ENCODE results near the gene BRI3. TPM values are rescaled to one million over a fixed set of nuclear protein-coding genes. Genes with fewer than 3 reads are reported as not detected.
"Not testable (repeated sequence)": the region's sequence is repeated elsewhere in the genome, so short reads cannot be mapped to it uniquely, and the experiment has no call there.

The BRI3 gene
- total and polyA plus RNA-seq, 2 experiments from 2014 or later, result 73.3 to 195 TPM

DNA sequence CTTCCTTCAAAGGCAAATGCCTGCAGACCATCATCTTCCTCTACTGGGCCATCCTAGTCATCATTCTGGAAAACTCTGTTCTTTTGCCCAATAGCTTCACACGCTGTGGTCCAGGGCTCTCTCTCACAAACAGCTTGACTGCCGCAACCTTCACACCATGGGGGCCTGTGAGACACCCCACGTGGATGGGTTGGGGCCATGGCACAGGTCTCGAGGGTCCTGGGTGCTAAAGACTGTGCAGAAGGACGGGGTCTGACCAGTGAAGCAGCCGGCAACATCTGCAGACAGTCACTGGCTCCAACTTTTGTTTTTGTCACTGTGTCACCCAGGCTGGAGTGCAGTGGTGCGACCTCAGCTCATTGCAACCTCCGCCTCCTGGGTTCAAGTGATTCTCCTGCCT is 28.1 kb downstream of the BRI3 start:
- Histone ChIP-seq H3K79me2 (ENCODE audit: insufficient read depth) (no peaks in the 10 kb centered on the region), H3K27ac (no peak overlapping the region), H3F3A (ENCODE audit: insufficient read depth) (no peaks in the 10 kb centered on the region), H3K4me2 (ENCODE audit: unreplicated experiment) (no peak overlapping the region), H3K4me3 (no peak overlapping the region), H4K20me1 (ENCODE audit: insufficient read depth) (no peaks in the 10 kb centered on the region), H3K9me3 (ENCODE audit: low read depth) (no peaks in the 10 kb centered on the region), H3K9me2 (ENCODE audit: insufficient read depth) (no peaks in the 10 kb centered on the region), H3K27me3 (replicated peaks; ENCODE audit: insufficient read depth) (no peaks in the 10 kb centered on the region), H3K4me1 (ENCODE audit: insufficient read depth) (no peaks in the 10 kb centered on the region), H2AFZ (no peak overlapping the region), H3K9ac (no peak overlapping the region), H3K36me3 (ENCODE audit: low read depth) (peaks cover 6% of the 10 kb centered on the region; the same call in 1 of the 2 replicates)
- WGBS, 2 experiments (ENCODE audit: low coverage in 1 of 2, low lambda C conversion rate in 2 of 2, missing lambda C conversion rate in 2 of 2), result 93 to 95% methylated on average over 8 of the region's 8 CpGs
- TF ChIP-seq EZH2 (IDR thresholded peaks at IDR 0.05; ENCODE audit: insufficient read depth, poor library complexity, severe bottlenecking), result no peak
- no peak for TF ChIP-seq EZH2phosphoT487 (IDR thresholded peaks at IDR 0.05; ENCODE audit: insufficient read depth, low read depth)
- DNase-seq, result no peak
- in situ Hi-C loops (cut with MboI), result loop anchor here (10.0 to 25.0 kb wide), 2 partner anchors 105 to 528 kb away; no protein-coding TSS in a partner anchor

DNA sequence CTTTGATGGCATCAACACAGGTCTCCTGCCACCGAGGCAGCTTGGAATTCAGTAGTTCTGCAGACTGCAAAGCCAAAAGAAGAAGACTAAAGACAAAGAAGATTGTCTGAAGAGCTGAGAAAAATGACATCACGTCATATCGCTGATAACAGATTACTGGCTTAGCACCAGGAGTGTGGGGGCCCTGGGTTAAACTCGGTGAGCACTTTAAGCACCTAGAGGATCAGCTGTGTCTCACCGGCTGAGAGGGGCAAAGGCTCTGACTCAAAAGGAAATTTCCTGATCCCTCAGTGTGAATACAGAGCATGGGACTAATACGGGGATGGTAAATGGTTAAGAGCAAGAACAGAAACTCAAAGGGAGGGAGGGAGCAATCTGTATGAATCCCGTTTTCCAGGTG is 30.7 kb downstream of the BRI3 start:
- no peak overlapping the region for H2AFZ ChIP-seq
- H3K9me3 ChIP-seq (ENCODE audit: low read depth), result no peaks in the 10 kb centered on the region
- H3K27me3 ChIP-seq (replicated peaks; ENCODE audit: insufficient read depth), result no peaks in the 10 kb centered on the region
- no peaks in the 10 kb centered on the region for H3K9me2 ChIP-seq (ENCODE audit: insufficient read depth)
- H3F3A ChIP-seq (ENCODE audit: insufficient read depth), result no peaks in the 10 kb centered on the region
- TF ChIP-seq EZH2 (IDR thresholded peaks at IDR 0.05; ENCODE audit: insufficient read depth, poor library complexity, severe bottlenecking), result no peak
- TF ChIP-seq EZH2phosphoT487 (IDR thresholded peaks at IDR 0.05; ENCODE audit: insufficient read depth, low read depth), result no peak
- in situ Hi-C loops (cut with MboI), result loop anchor here (25.0 kb wide), 1 partner anchor 525 kb away; no protein-coding TSS in a partner anchor
- H3K4me1 ChIP-seq (ENCODE audit: insufficient read depth), result no peaks in the 10 kb centered on the region
- H3K36me3 ChIP-seq (ENCODE audit: low read depth), result peaks cover 4% of the 10 kb centered on the region; the same call in 1 of the 2 replicates
- DNase-seq, result no peak
- no peak overlapping the region for H3K27ac ChIP-seq
- H3K4me2 ChIP-seq (ENCODE audit: unreplicated experiment), result no peak overlapping the region
- no peak overlapping the region for H3K9ac ChIP-seq
- no peaks in the 10 kb centered on the region for H4K20me1 ChIP-seq (ENCODE audit: insufficient read depth)
- 63 to 73% methylated on average over 7 of the region's 7 CpGs for WGBS, 2 experiments (ENCODE audit: low coverage in 1 of 2, low lambda C conversion rate in 2 of 2, missing lambda C conversion rate in 2 of 2)
- H3K4me3 ChIP-seq, result no peak overlapping the region
- H3K79me2 ChIP-seq (ENCODE audit: insufficient read depth), result no peaks in the 10 kb centered on the region

DNA sequence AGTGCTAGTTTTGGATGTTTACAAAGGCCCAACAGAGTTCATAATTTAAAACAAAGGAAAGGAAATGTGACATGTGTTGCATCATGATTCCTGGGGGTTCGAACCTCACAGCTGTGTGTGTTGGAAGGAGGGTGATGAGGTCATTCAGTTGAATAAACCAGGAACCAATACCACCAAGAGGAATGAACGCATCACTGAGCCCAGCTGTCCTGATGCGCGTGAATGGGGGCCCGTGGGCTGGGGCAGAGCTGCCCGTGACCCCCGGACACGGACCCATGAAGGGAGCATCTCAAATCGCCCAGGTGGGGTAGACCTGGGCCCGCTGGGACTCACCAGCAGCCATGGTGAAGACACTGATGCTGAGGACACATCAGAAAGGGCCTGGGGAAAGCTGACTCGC is 33.0 kb downstream of the BRI3 start:
- Histone ChIP-seq H4K20me1 (ENCODE audit: insufficient read depth) (no peaks in the 10 kb centered on the region), H3K27ac (no peak overlapping the region), H3K4me3 (no peak overlapping the region), H3K9me3 (ENCODE audit: low read depth) (no peaks in the 10 kb centered on the region), H2AFZ (no peak overlapping the region), H3K4me2 (ENCODE audit: unreplicated experiment) (no peak overlapping the region), H3F3A (ENCODE audit: insufficient read depth) (no peaks in the 10 kb centered on the region), H3K9me2 (ENCODE audit: insufficient read depth) (no peaks in the 10 kb centered on the region), H3K27me3 (replicated peaks; ENCODE audit: insufficient read depth) (no peaks in the 10 kb centered on the region), H3K79me2 (ENCODE audit: insufficient read depth) (no peaks in the 10 kb centered on the region), H3K36me3 (ENCODE audit: low read depth) (no peaks in the 10 kb centered on the region), H3K9ac (no peak overlapping the region), H3K4me1 (ENCODE audit: insufficient read depth) (no peaks in the 10 kb centered on the region)
- in situ Hi-C loops (cut with MboI), result loop anchor here (25.0 kb wide), 1 partner anchor 523 kb away; no protein-coding TSS in a partner anchor
- WGBS, 2 experiments (ENCODE audit: low coverage in 1 of 2, low lambda C conversion rate in 2 of 2, missing lambda C conversion rate in 2 of 2), result 82 to 89% methylated on average over 11 of the region's 11 CpGs
- no peak for DNase-seq
- TF ChIP-seq EZH2 (IDR thresholded peaks at IDR 0.05; ENCODE audit: insufficient read depth, poor library complexity, severe bottlenecking) (no peak), EZH2phosphoT487 (IDR thresholded peaks at IDR 0.05; ENCODE audit: insufficient read depth, low read depth) (no peak)

DNA sequence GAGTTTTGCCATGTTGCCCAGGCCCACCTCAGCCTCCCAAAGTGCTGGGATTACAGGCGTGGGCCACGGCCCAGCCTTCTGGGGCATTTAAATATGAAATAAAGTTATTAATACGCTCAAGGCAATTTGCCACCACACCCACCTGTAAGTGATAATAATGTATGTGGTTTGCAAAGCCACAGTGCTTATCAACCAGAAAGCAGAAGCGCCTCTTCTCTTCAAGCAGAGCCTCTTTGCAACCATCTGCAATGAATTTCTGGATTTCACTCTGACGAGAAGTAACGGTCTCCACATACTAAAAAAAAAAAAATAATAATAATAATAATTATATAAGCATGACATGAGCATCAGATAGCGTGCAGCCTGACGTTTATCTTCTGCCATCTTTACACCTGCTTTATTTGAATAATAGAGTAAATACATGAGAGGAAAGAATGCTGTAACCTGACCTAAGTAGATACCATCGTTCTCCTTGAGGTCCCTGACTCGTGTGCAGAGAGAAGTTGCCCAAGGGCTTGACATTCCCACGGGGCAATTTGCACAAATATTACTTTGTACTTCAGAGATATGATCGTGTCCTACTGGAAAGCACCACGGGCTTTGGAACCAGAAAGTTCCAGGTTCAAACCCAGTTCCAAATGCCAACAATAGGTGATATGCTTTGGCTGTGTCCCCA is 34.0 kb downstream of the BRI3 start:
- Histone ChIP-seq H3K4me1 (ENCODE audit: insufficient read depth) (no peaks in the 10 kb centered on the region), H3K79me2 (ENCODE audit: insufficient read depth) (no peaks in the 10 kb centered on the region), H3K9me2 (ENCODE audit: insufficient read depth) (no peaks in the 10 kb centered on the region), H3K27ac (no peak overlapping the region), H4K20me1 (ENCODE audit: insufficient read depth) (no peaks in the 10 kb centered on the region), H3K4me3 (no peak overlapping the region), H3K27me3 (replicated peaks; ENCODE audit: insufficient read depth) (no peaks in the 10 kb centered on the region), H3K9me3 (ENCODE audit: low read depth) (no peaks in the 10 kb centered on the region), H3F3A (ENCODE audit: insufficient read depth) (no peaks in the 10 kb centered on the region), H3K9ac (no peak overlapping the region), H3K4me2 (ENCODE audit: unreplicated experiment) (no peak overlapping the region), H2AFZ (no peak overlapping the region), H3K36me3 (ENCODE audit: low read depth) (no peaks in the 10 kb centered on the region)
- no peak for DNase-seq
- in situ Hi-C loops (cut with MboI), result loop anchor here (25.0 kb wide), 1 partner anchor 522 kb away; no protein-coding TSS in a partner anchor
- no peak for TF ChIP-seq EZH2phosphoT487 (IDR thresholded peaks at IDR 0.05; ENCODE audit: insufficient read depth, low read depth)
- no peak for TF ChIP-seq EZH2 (IDR thresholded peaks at IDR 0.05; ENCODE audit: insufficient read depth, poor library complexity, severe bottlenecking)
- 72 to 76% methylated on average over 13 of the region's 13 CpGs for WGBS, 2 experiments (ENCODE audit: low coverage in 1 of 2, low lambda C conversion rate in 2 of 2, missing lambda C conversion rate in 2 of 2)

DNA sequence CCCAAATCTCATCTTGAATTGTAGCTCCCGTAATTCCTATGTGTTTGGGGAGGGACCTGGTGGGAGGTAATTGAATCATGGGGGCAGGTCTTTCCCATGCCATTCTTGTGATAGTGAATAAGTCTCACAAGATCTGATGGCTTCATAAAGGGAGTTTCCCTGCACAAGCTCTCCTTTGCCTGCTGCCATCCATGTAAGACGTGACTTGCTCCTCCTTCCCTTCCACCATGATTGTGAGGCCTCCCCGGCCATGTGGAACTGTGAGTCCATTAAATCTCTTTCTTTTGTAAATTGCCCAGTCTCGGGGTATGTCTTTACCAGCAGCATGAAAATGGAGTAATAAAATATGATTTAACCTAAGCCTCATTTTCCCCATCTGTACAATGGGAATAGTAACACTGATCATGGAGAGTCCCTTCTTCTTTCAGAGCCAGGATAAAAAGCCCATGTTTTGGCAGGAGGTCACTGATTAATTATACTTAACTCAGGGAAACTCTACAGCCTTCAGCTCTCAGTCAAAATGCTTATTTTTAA is 34.6 kb downstream of the BRI3 start:
- H3K9ac ChIP-seq; H3K36me3 ChIP-seq (ENCODE audit: low read depth); H3K27ac ChIP-seq; H3K27me3 ChIP-seq (replicated peaks; ENCODE audit: insufficient read depth); H3K4me3 ChIP-seq; H3K9me3 ChIP-seq (ENCODE audit: low read depth); H3K4me2 ChIP-seq (ENCODE audit: unreplicated experiment); H3K9me2 ChIP-seq (ENCODE audit: insufficient read depth); DNase-seq; H2AFZ ChIP-seq; H3K4me1 ChIP-seq (ENCODE audit: insufficient read depth); H4K20me1 ChIP-seq (ENCODE audit: insufficient read depth); H3F3A ChIP-seq (ENCODE audit: insufficient read depth); H3K79me2 ChIP-seq (ENCODE audit: insufficient read depth): not testable (repeated sequence)
- in situ Hi-C loops (cut with MboI), result loop anchor here (25.0 kb wide), 1 partner anchor 521 kb away; no protein-coding TSS in a partner anchor
- 50 to 58% methylated on average over 4 of the region's 4 CpGs for WGBS, 2 experiments (ENCODE audit: low coverage in 1 of 2, low lambda C conversion rate in 2 of 2, missing lambda C conversion rate in 2 of 2)
